ENCODE measurements around the gene ANKMY2.
"Not testable (repeated sequence)": the region's sequence is repeated elsewhere in the genome, so short reads cannot be mapped to it uniquely, and the experiment has no call there.

Gene ANKMY2

GRCh38 chr7:16660702-16661464 is 15.3 kb upstream of the ANKMY2 start:
- Histone ChIP-seq H4K20me1 (ENCODE audit: insufficient read depth, low read length) (peaks cover 3% of the 10 kb centered on the region), H3K79me2 (ENCODE audit: insufficient read depth, low read length) (peaks cover 94% of the 10 kb centered on the region)

GRCh38 chr7:16659854-16660497 is 14.4 kb upstream of the ANKMY2 start:
- H2AFZ ChIP-seq (ENCODE audit: low read length); H3K27ac ChIP-seq (ENCODE audit: low read depth, low read length, poor library complexity, severe bottlenecking); H3K9ac ChIP-seq (ENCODE audit: low read length); H3K4me2 ChIP-seq (ENCODE audit: low read length); H3K9me2 ChIP-seq (ENCODE audit: low read depth, low read length); H4K20me1 ChIP-seq (ENCODE audit: insufficient read depth, low read length); H3K9me3 ChIP-seq (ENCODE audit: low read length); H3K4me1 ChIP-seq (ENCODE audit: insufficient read depth, low read length, severe bottlenecking); H3K4me3 ChIP-seq (ENCODE audit: low read depth, low read length, poor library complexity, severe bottlenecking); H3K27me3 ChIP-seq (ENCODE audit: insufficient read depth, low read length); H3F3A ChIP-seq (ENCODE audit: insufficient read depth, low read length): not testable (repeated sequence)
- Histone ChIP-seq H3K36me3 (ENCODE audit: insufficient read depth, low read length) (peaks cover 53% of the 10 kb centered on the region), H3K79me2 (ENCODE audit: insufficient read depth, low read length) (peaks cover 97% of the 10 kb centered on the region)

More at GRCh38 chr7:16660702-16661464, 15.3 kb upstream of the ANKMY2 start:
- Histone ChIP-seq H3K27me3 (ENCODE audit: insufficient read depth, low read length) (no peaks in the 10 kb centered on the region), H3K36me3 (ENCODE audit: insufficient read depth, low read length) (peaks cover 54% of the 10 kb centered on the region), H3K9ac (ENCODE audit: low read length) (no peak overlapping the region), H3K4me2 (ENCODE audit: low read length) (no peak overlapping the region), H2AFZ (ENCODE audit: low read length) (no peak overlapping the region), H3K27ac (ENCODE audit: low read depth, low read length, poor library complexity, severe bottlenecking) (no peak overlapping the region), H3K9me3 (ENCODE audit: low read length) (no peaks in the 10 kb centered on the region), H3K4me3 (ENCODE audit: low read depth, low read length, poor library complexity, severe bottlenecking) (no peak overlapping the region), H3K4me1 (ENCODE audit: insufficient read depth, low read length, severe bottlenecking) (no peaks in the 10 kb centered on the region), H3F3A (ENCODE audit: insufficient read depth, low read length) (no peaks in the 10 kb centered on the region), H3K9me2 (ENCODE audit: low read depth, low read length) (no peaks in the 10 kb centered on the region)
- no peak for TF ChIP-seq EZH2 (IDR thresholded peaks at IDR 0.05; ENCODE audit: borderline replicate concordance, low read length)

- no peaks in the 10 kb centered on the region for H3K9me2 ChIP-seq (ENCODE audit: low read depth, low read length)
- no peaks in the 10 kb centered on the region for H3K27me3 ChIP-seq (ENCODE audit: insufficient read depth, low read length)
- peaks cover 3% of the 10 kb centered on the region for H4K20me1 ChIP-seq (ENCODE audit: insufficient read depth, low read length)
- H3K79me2 ChIP-seq (ENCODE audit: insufficient read depth, low read length), result peaks cover 99% of the 10 kb centered on the region
- H3K4me1 ChIP-seq (ENCODE audit: insufficient read depth, low read length, severe bottlenecking), result no peaks in the 10 kb centered on the region
- TF ChIP-seq EZH2 (IDR thresholded peaks at IDR 0.05; ENCODE audit: borderline replicate concordance, low read length) (no peak), CTCF (IDR thresholded peaks at IDR 0.05; ENCODE audit: low read length) (no peak)
- no peak overlapping the region for H2AFZ ChIP-seq (ENCODE audit: low read length)
- H3K36me3 ChIP-seq (ENCODE audit: insufficient read depth, low read length), result peaks cover 39% of the 10 kb centered on the region
- no peaks in the 10 kb centered on the region for H3K9me3 ChIP-seq (ENCODE audit: low read length)
- no peak overlapping the region for H3K27ac ChIP-seq (ENCODE audit: low read depth, low read length, poor library complexity, severe bottlenecking)
- H3K9ac ChIP-seq (ENCODE audit: low read length), result no peak overlapping the region
- no peak overlapping the region for H3K4me2 ChIP-seq (ENCODE audit: low read length)
- no peaks in the 10 kb centered on the region for H3F3A ChIP-seq (ENCODE audit: insufficient read depth, low read length)
- H3K4me3 ChIP-seq (ENCODE audit: low read depth, low read length, poor library complexity, severe bottlenecking), result no peak overlapping the region
Measured at GRCh38 chr7:16657656-16658279, 12.2 kb upstream of the ANKMY2 start.

- no peaks in the 10 kb centered on the region for H3K4me1 ChIP-seq (ENCODE audit: insufficient read depth, low read length, severe bottlenecking)
- H3K27ac ChIP-seq (ENCODE audit: low read depth, low read length, poor library complexity, severe bottlenecking), result no peak overlapping the region
- no peak overlapping the region for H3K9ac ChIP-seq (ENCODE audit: low read length)
- H3K79me2 ChIP-seq (ENCODE audit: insufficient read depth, low read length), result peaks cover 99% of the 10 kb centered on the region
- no peaks in the 10 kb centered on the region for H3F3A ChIP-seq (ENCODE audit: insufficient read depth, low read length)
- peaks cover 3% of the 10 kb centered on the region for H4K20me1 ChIP-seq (ENCODE audit: insufficient read depth, low read length)
- H3K27me3 ChIP-seq (ENCODE audit: insufficient read depth, low read length), result no peaks in the 10 kb centered on the region
- no peak overlapping the region for H3K4me3 ChIP-seq (ENCODE audit: low read depth, low read length, poor library complexity, severe bottlenecking)
- TF ChIP-seq EZH2 (IDR thresholded peaks at IDR 0.05; ENCODE audit: borderline replicate concordance, low read length), result no peak
- no peak for TF ChIP-seq CTCF (IDR thresholded peaks at IDR 0.05; ENCODE audit: low read length)
- H3K9me2 ChIP-seq (ENCODE audit: low read depth, low read length), result no peaks in the 10 kb centered on the region
- no peak overlapping the region for H3K4me2 ChIP-seq (ENCODE audit: low read length)
- H2AFZ ChIP-seq (ENCODE audit: low read length), result no peak overlapping the region
- H3K36me3 ChIP-seq (ENCODE audit: insufficient read depth, low read length), result peaks cover 37% of the 10 kb centered on the region
- H3K9me3 ChIP-seq (ENCODE audit: low read length), result no peaks in the 10 kb centered on the region
Measured at GRCh38 chr7:16656141-16656540, 10.6 kb upstream of the ANKMY2 start.

Measured in OCI-LY1 (cell line).